HG03521 (cell line): ENCODE measurements around the gene NALCN.

Experiments
- ATAC-seq: cut with Tn5 transposase; IDR thresholded peaks from one replicate; pipeline ENCODE4 v1.9.1; 2021; ENCODE audit warnings: mild to moderate bottlenecking, moderate library complexity; ENCODE audit not compliant: unreplicated experiment

The NALCN gene

DNA sequence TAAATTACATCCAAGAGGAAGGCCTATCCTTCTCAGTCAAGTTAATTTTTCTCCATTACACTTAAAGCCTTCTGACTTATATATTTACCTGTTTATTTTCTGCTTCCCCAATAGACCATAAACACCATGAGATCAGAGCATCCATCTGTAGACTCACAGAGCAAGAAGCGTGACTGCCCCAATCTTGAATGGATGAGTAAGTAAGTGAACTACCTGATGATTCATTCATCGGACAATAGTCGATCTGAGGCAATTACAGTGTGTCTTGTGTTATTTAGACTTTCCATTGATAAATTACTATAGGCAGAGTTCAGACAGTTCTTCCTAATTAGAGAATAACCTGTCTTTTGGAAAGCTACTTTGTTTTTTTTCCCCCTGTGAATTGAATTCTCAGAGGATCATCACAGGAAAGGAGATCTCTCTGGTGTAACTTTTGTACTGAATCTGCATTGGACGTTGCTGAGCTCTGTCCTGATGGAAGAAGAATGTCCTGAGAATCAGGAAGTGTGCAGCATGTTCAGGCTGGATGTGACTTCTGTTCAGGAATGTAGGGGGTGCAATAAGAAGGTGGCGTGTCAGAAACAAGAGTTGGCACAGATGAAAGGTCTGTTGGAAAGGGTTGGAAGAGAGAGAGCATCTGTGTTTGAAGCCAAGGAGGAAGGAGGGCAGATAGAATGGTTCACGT lies 367.0 kb downstream of the NALCN start:
- no peak for ATAC-seq

- no peak for ATAC-seq
These were observed 379.8 kb downstream of the NALCN start for GRCh38 chr13:101036546-101036945.

DNA sequence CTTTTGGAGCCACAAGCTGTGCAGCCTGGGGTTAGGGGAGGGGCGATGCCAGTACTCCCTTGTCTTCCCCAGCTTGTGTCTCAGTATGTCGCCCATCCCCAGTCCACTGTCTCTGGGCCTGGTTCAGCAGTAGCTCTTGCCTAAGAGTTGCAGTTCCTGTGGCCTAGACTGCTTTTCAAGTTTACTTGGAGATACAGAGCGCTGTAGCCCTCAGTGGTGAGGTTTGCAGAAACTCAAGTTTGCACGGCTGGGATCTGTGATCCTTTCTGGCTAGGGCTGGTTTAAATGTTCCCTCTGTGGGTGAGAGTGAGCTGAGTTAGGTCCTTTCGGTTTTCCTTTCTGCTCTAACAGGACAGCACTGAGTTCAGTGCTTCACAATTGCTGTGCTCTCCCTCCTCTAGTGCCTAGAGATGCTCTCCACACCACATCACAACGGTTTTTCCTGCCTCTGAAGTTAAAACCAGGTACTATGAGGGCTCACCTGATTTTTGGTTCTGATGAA lies 381.1 kb downstream of the NALCN start:
- ATAC-seq, result no peak

- ATAC-seq, result no peak
These were observed 389.4 kb downstream of the NALCN start for GRCh38 chr13:101026736-101027398.

DNA sequence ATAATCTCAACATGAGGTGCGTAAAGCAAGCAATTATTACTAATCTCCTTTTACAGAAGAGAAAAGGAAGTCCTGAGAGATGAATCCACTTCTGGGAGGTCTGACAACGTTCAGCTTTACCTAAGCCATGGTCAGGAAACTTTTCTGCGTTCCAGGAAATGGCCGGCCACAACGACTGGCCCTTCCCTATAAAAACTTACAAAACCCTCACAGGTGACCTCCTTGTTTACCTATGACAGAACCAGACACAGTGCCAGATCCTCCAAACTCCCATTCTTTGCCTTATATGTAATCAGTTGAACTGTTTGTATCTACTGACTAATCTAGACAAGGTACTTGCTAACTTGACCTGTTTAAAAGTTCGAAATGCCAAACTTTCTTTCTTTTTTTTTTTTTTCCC lies 390.0 kb downstream of the NALCN start:
- no peak for ATAC-seq

DNA sequence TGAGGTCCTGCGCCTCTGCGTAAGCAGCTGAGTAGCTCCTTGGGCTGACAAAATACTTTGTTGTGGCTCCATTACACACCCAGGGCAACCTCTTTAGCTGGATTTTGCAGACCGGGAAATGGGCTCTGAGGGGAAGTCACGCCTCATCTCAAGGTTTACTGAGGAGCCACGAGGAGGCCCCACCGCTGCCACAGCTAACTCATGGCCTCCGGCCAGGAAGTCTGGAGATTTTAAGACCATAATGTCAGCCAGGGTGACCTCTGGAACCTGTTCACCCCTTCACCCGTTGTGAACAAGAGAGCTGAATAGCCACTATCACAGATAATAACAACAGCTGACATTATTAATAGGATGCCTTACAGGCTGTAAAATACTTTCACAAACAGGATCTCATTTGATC lies 390.4 kb downstream of the NALCN start:
- no peak for ATAC-seq

DNA sequence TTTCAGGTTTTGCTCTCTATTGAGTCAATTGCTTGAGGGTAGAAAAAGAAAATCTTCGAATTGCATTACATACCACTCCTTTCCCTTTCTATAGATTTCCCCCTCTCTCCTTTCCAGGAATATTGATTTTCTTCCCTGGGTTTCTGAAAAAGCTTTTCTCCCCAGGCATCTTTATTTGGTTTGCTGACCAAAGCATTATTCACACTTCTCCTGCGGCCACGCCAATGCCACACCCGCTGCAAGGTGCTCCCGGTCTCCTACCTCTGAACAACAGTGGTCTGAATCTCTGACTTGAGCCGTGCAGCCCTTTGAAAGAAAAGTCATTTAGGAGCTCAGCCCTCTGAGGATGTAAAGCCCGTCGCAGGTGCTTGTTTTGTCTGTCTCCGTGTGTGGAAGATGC lies 390.8 kb downstream of the NALCN start:
- ATAC-seq, result no peak

GRCh38 chr13:101019126-101019525 lies 397.2 kb downstream of the NALCN start:
- no peak for ATAC-seq

DNA sequence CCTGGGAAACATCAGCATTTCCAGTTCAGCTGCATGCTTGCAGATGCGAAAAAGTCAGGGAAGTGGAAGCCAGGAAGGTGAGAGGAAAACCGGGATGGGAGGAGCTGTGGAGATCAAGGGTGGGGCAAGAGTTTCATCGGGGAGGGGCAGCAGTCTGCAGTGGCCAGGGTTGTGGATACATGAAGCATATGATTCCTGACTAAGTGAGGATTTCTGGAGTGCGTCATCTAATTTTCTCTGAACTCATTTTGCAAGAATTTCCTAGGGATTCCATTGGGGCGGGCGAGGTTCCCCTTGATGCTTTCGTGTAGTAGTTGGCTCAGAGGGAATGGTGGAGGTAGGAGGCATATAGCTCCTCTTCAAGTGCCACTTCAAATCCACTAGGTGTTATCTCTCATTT lies 397.6 kb downstream of the NALCN start:
- ATAC-seq, result no peak

DNA sequence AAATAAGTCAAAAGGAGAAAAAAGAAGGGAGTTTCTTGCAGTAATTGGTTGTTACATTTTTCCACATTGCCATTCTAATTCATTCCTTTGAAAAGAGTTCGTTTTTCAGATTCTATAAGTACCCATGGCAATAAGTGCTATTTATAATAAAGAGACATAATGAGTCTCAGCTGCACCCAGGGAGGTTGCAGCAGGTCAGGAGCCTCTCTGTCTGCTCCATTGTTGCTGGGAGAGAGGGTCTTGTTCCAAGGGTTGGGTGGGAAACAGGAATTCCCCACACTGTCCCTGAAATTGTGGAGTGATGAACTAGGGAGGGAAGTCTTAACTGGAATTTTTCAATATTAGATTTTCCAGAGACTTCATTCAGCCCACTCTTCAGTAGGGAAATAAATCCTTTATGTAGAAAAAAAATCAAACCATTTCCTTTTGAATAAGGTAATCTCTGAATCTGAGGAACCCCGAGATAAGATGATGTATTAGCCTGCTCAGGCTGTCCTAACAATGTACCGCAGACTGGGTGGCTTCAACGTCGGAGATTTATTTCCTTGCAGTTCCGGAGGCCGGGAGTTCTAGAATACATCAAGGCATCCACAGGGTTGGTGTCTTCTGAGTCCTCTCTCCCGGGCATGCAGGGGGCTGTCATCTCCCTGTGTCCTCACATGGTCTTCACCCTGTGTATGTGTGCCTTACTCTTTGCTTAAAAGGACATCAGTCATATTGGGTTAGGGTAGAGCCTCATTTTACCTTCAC lies 399.0 kb downstream of the NALCN start:
- no peak for ATAC-seq

DNA sequence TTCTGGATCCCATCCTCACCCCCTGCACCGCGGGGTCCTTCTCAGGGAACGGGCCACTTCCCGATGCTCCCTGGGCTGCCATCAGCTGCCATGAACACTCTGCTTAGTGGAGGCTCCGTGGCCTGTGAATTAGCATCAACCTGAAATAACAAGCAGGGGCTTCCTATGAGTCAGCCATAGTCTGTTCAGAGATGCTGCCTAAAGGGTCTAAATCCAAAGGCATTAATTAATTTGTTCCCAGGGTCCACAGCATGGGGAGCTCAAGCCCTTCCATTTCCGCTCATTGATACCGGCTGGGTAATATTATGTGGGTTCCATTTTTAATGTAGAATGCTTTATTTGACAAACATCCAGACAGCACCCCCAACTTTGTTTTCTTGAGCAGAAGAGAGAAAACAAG lies 399.8 kb downstream of the NALCN start:
- no peak for ATAC-seq

- ATAC-seq, result no peak
These were observed 403.1 kb downstream of the NALCN start for GRCh38 chr13:101013245-101013644.

DNA sequence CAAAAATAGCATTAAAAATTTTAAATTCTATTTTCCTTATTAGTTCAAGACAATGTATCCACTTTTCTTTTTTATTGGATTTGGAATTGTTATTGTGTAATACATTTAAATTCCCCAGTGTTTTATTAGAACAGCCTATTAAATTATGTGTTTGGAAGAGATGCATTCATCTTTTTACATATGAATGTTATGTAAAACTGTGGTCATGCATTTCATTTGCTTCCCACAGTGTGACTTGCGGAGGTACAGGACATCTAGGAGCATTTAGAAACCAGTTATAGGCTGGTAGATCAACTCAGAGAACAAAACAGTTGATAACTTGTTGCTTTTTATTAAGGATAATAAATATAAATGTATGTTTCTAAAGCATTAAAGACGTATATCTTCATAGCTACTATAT lies 406.2 kb downstream of the NALCN start:
- no peak for ATAC-seq

- ATAC-seq, result no peak
These were observed 409.1 kb downstream of the NALCN start for GRCh38 chr13:101007245-101007644.
